Neural cell (in vitro differentiated cells): ENCODE measurements around the gene MPND. TPM values are rescaled to one million over a fixed set of nuclear protein-coding genes. Genes with fewer than 3 reads are reported as not detected.

Source experiments
- H2AFZ ChIP-seq: fragments of 200-600, 300-800 bp; sonication (generic), shearing (Covaris generic); 2 replicates; pipeline ENCODE4 v1.6.0; 2014; ENCODE audit warnings: low read depth, mild to moderate bottlenecking, antibody characterized with exemption, low read length, moderate library complexity
- H3F3A ChIP-seq: fragments of 200-600 bp; shearing (Covaris generic); 2 replicates; pipeline ENCODE4 v1.6.1; 2016; ENCODE audit warnings: mild to moderate bottlenecking, moderate library complexity, mixed read lengths, antibody characterized with exemption, low read length; ENCODE audit not compliant: insufficient read depth, poor library complexity, severe bottlenecking
- H3K27ac ChIP-seq: fragments of 200-600, 300-800 bp; sonication (generic), shearing (Covaris generic); 2 replicates; pipeline ENCODE4 v1.5.1; 2014; ENCODE audit warnings: mild to moderate bottlenecking, low read length, moderate library complexity
- H3K27me3 ChIP-seq: fragments of 300-800, 200-600 bp; sonication (generic), shearing (Covaris generic); 2 replicates; pipeline ENCODE4 v1.6.0; 2014; ENCODE audit warnings: mild to moderate bottlenecking, low read depth, low read length, moderate library complexity; ENCODE audit not compliant: insufficient read depth
- H3K36me3 ChIP-seq: fragments of 300-800, 200-600 bp; sonication (generic), shearing (Covaris generic); 2 replicates; pipeline ENCODE4 v1.5.1; 2014; ENCODE audit warnings: mild to moderate bottlenecking, antibody characterized with exemption, low read length, moderate library complexity; ENCODE audit not compliant: insufficient read depth
- H3K4me2 ChIP-seq: fragments of 300-800, 200-600 bp; sonication (generic), shearing (Covaris generic); 2 replicates; pipeline ENCODE4 v1.6.0; 2014; ENCODE audit warnings: mild to moderate bottlenecking, low read length
- H3K4me3 ChIP-seq: fragments of 300-800, 200-600 bp; sonication (generic), shearing (Covaris generic); 2 replicates; pipeline ENCODE4 v1.5.1; 2014; ENCODE audit warnings: mild to moderate bottlenecking, low read length, moderate library complexity
- H3K79me2 ChIP-seq: fragments of 200-600 bp; shearing (Covaris generic); replicated peaks from 2 replicates; pipeline ENCODE4 v1.6.0; 2014; ENCODE audit warnings: mild to moderate bottlenecking, low read length, moderate library complexity; ENCODE audit not compliant: insufficient read depth
- H3K9ac ChIP-seq: fragments of 300-800, 200-600 bp; sonication (generic), shearing (Covaris generic); 2 replicates; pipeline ENCODE4 v1.6.1; 2016; ENCODE audit warnings: mild to moderate bottlenecking, low read length, mixed read lengths
- H3K9me2 ChIP-seq: fragments of 200-600 bp; shearing (Covaris generic); 2 replicates; pipeline ENCODE4 v1.6.1; 2016; ENCODE audit warnings: mild to moderate bottlenecking, low read length, mixed read lengths; ENCODE audit not compliant: insufficient read depth
- H3K9me3 ChIP-seq: fragments of 200-600, 300-800 bp; sonication (generic), shearing (Covaris generic); 2 replicates; pipeline ENCODE4 v1.6.1; 2016; ENCODE audit warnings: mild to moderate bottlenecking, mixed run types, low read length, moderate library complexity, mixed read lengths
- H4K20me1 ChIP-seq: fragments of 200-600 bp; shearing (Covaris generic); 2 replicates; pipeline ENCODE4 v1.6.1; 2016; ENCODE audit warnings: mild to moderate bottlenecking, mixed run types; ENCODE audit not compliant: insufficient read depth
- CTCF ChIP-seq: fragments of 450-650 bp; IDR thresholded peaks from 2 replicates; pipeline ENCODE4 v1.5.1; 2014; ENCODE audit warnings: antibody characterized with exemption, mild to moderate bottlenecking, moderate library complexity; ENCODE audit not compliant: poor library complexity, severe bottlenecking
- EP300 ChIP-seq: fragments of 450-650 bp; conservative IDR thresholded peaks from 2 replicates; pipeline ENCODE4 v1.6.1; 2014; ENCODE audit warnings: antibody characterized with exemption, mild to moderate bottlenecking, moderate library complexity; ENCODE audit not compliant: poor library complexity, severe bottlenecking
- EZH2 ChIP-seq: fragments of 200-600, 300-800 bp; shearing (Covaris generic), sonication (generic); IDR thresholded peaks from 2 replicates; pipeline ENCODE4 v1.6.1; 2014; ENCODE audit warnings: antibody characterized with exemption, low read length, borderline replicate concordance, mild to moderate bottlenecking; ENCODE audit not compliant: insufficient read depth, poor library complexity, severe bottlenecking
- MXI1 ChIP-seq: fragments of 450-650 bp; conservative IDR thresholded peaks from 2 replicates; pipeline ENCODE4 v1.6.1; 2014; ENCODE audit warnings: antibody characterized with exemption, mild to moderate bottlenecking; ENCODE audit not compliant: poor library complexity, severe bottlenecking
- POLR2AphosphoS5 ChIP-seq: IDR thresholded peaks from 2 replicates; pipeline ENCODE4 v1.6.1; 2012
- RAD21 ChIP-seq: fragments of 450-650 bp; conservative IDR thresholded peaks from 2 replicates; pipeline ENCODE4 v1.6.1; 2014; ENCODE audit warnings: antibody characterized with exemption, mild to moderate bottlenecking, moderate library complexity
- REST ChIP-seq: IDR thresholded peaks from 2 replicates; pipeline ENCODE4 v1.6.1; 2012; ENCODE audit warnings: borderline replicate concordance
- SMC3 ChIP-seq: fragments of 450-650 bp; conservative IDR thresholded peaks from 2 replicates; pipeline ENCODE4 v1.6.1; 2014; ENCODE audit warnings: antibody characterized with exemption, mild to moderate bottlenecking, moderate library complexity; ENCODE audit not compliant: poor library complexity
- TAF1 ChIP-seq: IDR thresholded peaks from 2 replicates; pipeline ENCODE4 v1.6.1; 2012; ENCODE audit warnings: low read depth
- polyA plus RNA-seq: library from polyadenylated mRNA; depleted of rRNA; stranded (reverse); fragments of >200 nt; gene quantifications from 2 replicates; pipeline ENCODE4 v1.2.3, GENCODE V29; 2014

The MPND gene
- polyA plus RNA-seq, 1 donor from 2014 or later = 34.8 TPM

GRCh38 chr19:4337906-4338440, 5.4 kb upstream of the MPND start:
- Histone ChIP-seq H3K4me3 (no peak overlapping the region), H3K79me2 (no peaks in the 10 kb centered on the region), H4K20me1 (no peaks in the 10 kb centered on the region), H3F3A (no peaks in the 10 kb centered on the region), H3K4me2 (no peak overlapping the region), H3K9ac (no peak overlapping the region), H2AFZ (no peak overlapping the region), H3K27me3 (no peaks in the 10 kb centered on the region), H3K36me3 (no peaks in the 10 kb centered on the region), H3K9me2 (no peaks in the 10 kb centered on the region), H3K27ac (no peak overlapping the region), H3K9me3 (no peaks in the 10 kb centered on the region)
- TF ChIP-seq CTCF = no peak
- TF ChIP-seq TAF1 = no peak
- TF ChIP-seq MXI1 = no peak
- no peak for TF ChIP-seq EZH2
- TF ChIP-seq EP300 = no peak
- no peak for TF ChIP-seq SMC3
- no peak for TF ChIP-seq REST
- no peak for TF ChIP-seq RAD21
- no peak for TF ChIP-seq POLR2AphosphoS5

- Histone ChIP-seq H3K4me3 (no peak within 1 kb of the TSS), H3K4me2 (no peak within 1 kb of the TSS), H3K27ac (no peak within 1 kb of the TSS), H3K79me2 (no peaks in the 10 kb centered on the region), H3K9me2 (no peaks in the 10 kb centered on the region), H2AFZ (no peak within 1 kb of the TSS), H4K20me1 (no peaks in the 10 kb centered on the region), H3K36me3 (no peaks in the 10 kb centered on the region), H3K27me3 (no peaks in the 10 kb centered on the region), H3F3A (no peaks in the 10 kb centered on the region), H3K9me3 (no peaks in the 10 kb centered on the region), H3K9ac (no peak within 1 kb of the TSS)
- TF ChIP-seq TAF1 (no peak), RAD21 (no peak), EZH2 (no peak), REST (no peak), SMC3 (no peak), POLR2AphosphoS5 (no peak), CTCF (no peak), MXI1 (no peak), EP300 (no peak)
Observed at GRCh38 chr19:4338441-4339355, 4.7 kb upstream of the MPND start, which contains the start of gene STAP2. TSS of gene STAP2 (minus strand) at chr19:4338827. CDS start at chr19:4338753, 74 bp downstream.
